Measurements from ENCODE around the gene ZNF132. TPM values are rescaled to one million over a fixed set of nuclear protein-coding genes. Genes with fewer than 3 reads are reported as not detected.
"Not testable (repeated sequence)": the region's sequence is repeated elsewhere in the genome, so short reads cannot be mapped to it uniquely, and the experiment has no call there.

The ZNF132 gene
- total RNA-seq, 3 donors from 2014 or later, result 1.0 to 1.8 (median 1.8) TPM

DNA sequence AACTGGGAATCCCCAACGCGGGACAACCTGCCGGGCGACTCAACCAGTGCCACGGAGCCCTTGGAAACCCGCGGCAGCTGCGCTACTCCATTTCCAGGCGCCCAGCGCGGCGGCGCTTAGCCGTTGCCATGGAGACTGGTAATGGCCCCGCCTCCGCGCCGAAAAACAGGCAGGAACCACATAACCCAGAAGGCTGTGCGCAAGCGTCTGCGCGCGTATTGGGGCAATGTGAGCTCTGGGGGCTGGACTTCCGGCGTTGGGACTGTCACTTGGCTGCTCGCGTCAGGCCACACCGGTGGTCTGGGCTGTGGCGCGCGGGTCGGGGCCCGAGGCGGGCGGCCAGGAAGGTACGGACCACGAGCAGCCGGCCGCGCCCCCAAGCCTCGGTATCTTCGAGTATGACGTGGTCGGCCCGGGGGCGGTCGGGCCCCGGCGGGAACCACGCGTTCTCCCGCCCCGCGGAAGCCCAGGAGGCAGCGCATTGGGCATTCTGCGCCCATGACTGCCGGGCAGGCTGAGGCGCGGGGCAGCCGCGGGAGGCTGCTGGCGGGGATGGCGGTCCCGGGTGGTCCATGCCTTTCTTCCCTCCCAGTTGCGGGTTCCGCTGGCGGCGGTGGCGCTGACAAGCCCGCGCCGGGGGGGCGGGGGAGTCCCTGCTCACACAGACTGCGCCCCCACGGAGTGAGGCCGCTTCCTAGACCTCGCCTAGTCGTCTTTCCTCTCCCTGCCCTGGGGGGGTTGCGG is 11.6 kb upstream of the ZNF132 start, which contains the start of gene ZNF324B:
TSS of gene ZNF324B (plus strand) at position 265 of the 744 bp plus-strand sequence. CDS start 2,080 bp downstream, outside the sequence.
- ATAC-seq, result peak; percentile 97 to 98
- peaks cover 19% of the 10 kb centered on the region for H3K4me1 Mint-ChIP-seq (ENCODE audit: low read depth)
- peak within 1 kb of the TSS; percentile 84 for H3K4me3 Mint-ChIP-seq
- H3K36me3 Mint-ChIP-seq (ENCODE audit: insufficient read depth), result peaks cover 6% of the 10 kb centered on the region
- H3K27me3 Mint-ChIP-seq (ENCODE audit: low read depth), result peaks cover 18% of the 10 kb centered on the region
- peak; percentile 95 for DNase-seq
- H3K9me3 Mint-ChIP-seq, result peaks cover 11% of the 10 kb centered on the region

DNA sequence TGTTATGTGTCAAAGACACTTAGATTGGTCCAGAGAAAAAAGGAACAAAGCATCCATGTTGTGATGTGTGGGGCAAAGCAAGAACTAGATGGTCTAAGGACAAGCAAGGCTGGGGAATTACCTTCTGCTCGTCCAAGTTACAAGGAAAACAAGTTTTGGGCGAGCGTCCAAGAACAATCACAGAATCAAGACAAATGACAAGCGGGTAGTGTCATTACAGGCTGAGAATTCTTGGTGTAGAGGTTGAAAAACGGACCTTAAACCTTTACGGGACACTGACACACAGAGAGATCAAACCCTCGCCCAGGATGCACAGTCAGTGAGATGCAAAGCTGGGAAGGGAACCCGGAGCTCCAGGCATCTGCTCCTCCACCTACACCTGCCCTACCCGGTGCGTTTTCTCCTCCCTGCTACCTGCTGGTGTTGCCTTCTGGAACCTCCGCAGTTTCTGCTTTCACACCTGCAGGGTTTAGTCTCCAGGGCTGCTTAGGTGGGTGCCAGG is 11.0 kb upstream of the ZNF132 start:
- Mint-ChIP-seq H3K36me3 (ENCODE audit: insufficient read depth) (peaks cover 6% of the 10 kb centered on the region), H3K4me1 (ENCODE audit: low read depth) (peaks cover 19% of the 10 kb centered on the region), H3K9me3 (peaks cover 11% of the 10 kb centered on the region), H3K27me3 (ENCODE audit: low read depth) (peaks cover 22% of the 10 kb centered on the region), H3K4me3 (peak overlapping the region; percentile 84)
- no peak for DNase-seq
- ATAC-seq, result peak in 1 of 2 donors; percentile 2

DNA sequence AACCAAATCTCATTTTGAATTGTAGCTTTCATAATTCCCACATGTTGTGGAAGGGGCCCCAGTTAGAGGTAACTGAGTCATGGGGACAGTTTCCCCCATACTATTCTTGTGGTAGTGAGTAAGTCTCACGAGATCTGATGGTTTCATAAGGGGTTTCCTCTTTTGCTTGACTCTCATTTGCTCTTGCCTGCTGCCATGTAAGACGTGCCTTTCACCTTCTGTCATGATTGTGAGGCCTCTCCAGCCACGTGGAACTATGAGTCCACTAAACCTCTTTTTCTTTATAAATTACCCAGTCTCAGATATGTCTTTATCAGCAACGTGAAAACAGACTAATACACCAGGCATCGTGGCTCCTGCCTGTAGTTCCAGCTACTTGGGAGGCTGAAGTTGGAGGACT is 10.0 kb upstream of the ZNF132 start:
- ATAC-seq, result not testable (repeated sequence)

DNA sequence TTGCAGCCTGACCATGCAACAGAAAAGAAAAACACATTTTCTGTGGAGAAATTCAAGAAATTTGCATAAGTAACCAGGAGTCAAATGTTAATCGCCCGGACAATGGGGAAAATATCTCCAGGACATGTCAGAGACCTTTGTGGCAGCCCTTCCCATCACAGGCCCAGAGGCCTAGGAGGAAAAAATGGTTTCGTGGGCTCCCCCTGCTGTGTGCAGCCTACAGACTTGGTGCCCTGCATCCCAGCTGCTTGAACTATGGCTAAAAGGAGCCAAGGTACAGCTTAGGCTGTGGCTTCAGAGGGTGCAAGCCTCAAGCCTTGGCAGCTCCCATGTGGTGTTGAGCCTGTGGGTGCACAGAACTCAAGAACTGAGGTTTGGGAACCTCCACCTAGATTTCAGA is 8.9 kb upstream of the ZNF132 start:
- not testable (repeated sequence) for H3K36me3 Mint-ChIP-seq (ENCODE audit: insufficient read depth)

More for the DNA sequence above, 10.0 kb upstream of the ZNF132 start:
- not testable (repeated sequence) for H3K36me3 Mint-ChIP-seq (ENCODE audit: insufficient read depth); H3K4me3 Mint-ChIP-seq; DNase-seq
- peaks cover 19% of the 10 kb centered on the region for H3K4me1 Mint-ChIP-seq (ENCODE audit: low read depth)
- peaks cover 22% of the 10 kb centered on the region for H3K27me3 Mint-ChIP-seq (ENCODE audit: low read depth)
- H3K9me3 Mint-ChIP-seq, result peaks cover 11% of the 10 kb centered on the region

DNA sequence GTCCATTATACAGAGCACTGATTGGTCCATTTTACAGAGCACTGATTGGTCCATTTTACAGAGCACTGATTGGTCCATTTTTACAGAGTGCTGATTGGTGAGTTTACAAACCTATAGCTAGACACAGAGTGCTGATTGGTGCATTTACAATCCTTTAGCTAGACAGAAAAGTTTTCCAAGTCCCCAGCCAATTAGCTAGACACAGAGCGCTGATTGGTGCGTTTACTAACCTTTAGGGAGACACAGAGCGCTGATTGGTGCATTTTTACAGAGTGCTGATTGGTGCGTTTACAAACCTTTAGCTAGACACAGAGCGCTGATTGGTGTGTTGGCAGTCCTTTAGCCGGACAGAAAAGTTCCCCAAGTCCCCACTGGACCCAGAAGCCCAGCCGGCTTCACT is 3.0 kb upstream of the ZNF132 start:
- Mint-ChIP-seq H3K27me3 (ENCODE audit: low read depth) (peaks cover 14% of the 10 kb centered on the region), H3K9me3 (peaks cover 24% of the 10 kb centered on the region), H3K36me3 (ENCODE audit: insufficient read depth) (peaks cover 12% of the 10 kb centered on the region), H3K4me1 (ENCODE audit: low read depth) (peaks cover 28% of the 10 kb centered on the region)
- H3K4me3 Mint-ChIP-seq, DNase-seq, ATAC-seq: not testable (repeated sequence)

More for the DNA sequence above, 8.9 kb upstream of the ZNF132 start:
- not testable (repeated sequence) for H3K4me3 Mint-ChIP-seq, DNase-seq, ATAC-seq
- H3K27me3 Mint-ChIP-seq (ENCODE audit: low read depth), result peaks cover 22% of the 10 kb centered on the region
- H3K9me3 Mint-ChIP-seq, result peaks cover 11% of the 10 kb centered on the region
- peaks cover 19% of the 10 kb centered on the region for H3K4me1 Mint-ChIP-seq (ENCODE audit: low read depth)

DNA sequence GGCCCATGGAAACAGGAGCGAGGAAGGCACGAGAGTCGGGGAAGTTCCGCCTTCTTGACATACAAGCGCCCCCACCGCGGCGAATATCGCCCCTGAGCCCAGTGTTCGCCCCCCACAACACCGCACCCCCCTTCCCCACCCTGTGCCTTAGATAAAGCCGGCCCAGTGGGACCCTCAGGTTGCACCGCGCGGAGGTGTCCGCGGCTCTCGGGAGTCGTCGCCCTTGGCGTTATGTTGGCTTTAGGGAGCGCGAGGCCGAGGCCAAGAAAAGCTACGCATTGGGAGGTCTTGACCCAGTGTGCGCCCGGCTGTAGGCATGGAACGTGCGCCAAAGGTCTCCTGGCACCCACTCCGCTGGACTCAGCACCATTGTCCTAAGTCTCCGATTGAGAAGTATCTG is 603 bp upstream of the ZNF132 start:
- no peaks in the 10 kb centered on the region for H3K27me3 Mint-ChIP-seq (ENCODE audit: low read depth)
- H3K36me3 Mint-ChIP-seq (ENCODE audit: insufficient read depth), result peaks cover 36% of the 10 kb centered on the region
- peaks cover 28% of the 10 kb centered on the region for H3K4me1 Mint-ChIP-seq (ENCODE audit: low read depth)
- DNase-seq, result no peak
- ATAC-seq, result no peak
- peaks cover 29% of the 10 kb centered on the region for H3K9me3 Mint-ChIP-seq
- H3K4me3 Mint-ChIP-seq, result peak overlapping the region; percentile 94

DNA sequence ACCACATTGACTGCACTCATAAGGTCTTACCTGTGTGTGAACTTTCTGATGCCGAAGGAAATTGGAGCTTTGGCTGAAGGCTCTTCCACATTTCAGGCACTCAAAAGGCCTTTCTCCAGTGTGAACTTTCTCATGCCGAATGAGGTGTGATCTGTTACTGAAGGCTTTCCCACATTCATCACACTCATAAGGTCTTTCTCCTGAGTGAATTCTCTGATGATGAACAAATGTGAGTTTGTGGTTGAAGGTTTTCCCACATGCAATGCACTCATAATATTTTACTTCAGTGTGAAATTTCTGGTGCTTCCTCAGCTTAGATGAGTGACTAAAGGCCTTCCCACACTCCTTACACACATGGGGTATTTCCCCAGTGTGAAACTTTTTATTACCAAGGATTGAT is 5.7 kb downstream of the ZNF132 start:
- Mint-ChIP-seq H3K36me3 (ENCODE audit: insufficient read depth) (peaks cover 57% of the 10 kb centered on the region), H3K4me3 (no peak overlapping the region), H3K9me3 (peaks cover 47% of the 10 kb centered on the region), H3K4me1 (ENCODE audit: low read depth) (peaks cover 7% of the 10 kb centered on the region), H3K27me3 (ENCODE audit: low read depth) (no peaks in the 10 kb centered on the region)
- DNase-seq (no peak), ATAC-seq (no peak)

DNA sequence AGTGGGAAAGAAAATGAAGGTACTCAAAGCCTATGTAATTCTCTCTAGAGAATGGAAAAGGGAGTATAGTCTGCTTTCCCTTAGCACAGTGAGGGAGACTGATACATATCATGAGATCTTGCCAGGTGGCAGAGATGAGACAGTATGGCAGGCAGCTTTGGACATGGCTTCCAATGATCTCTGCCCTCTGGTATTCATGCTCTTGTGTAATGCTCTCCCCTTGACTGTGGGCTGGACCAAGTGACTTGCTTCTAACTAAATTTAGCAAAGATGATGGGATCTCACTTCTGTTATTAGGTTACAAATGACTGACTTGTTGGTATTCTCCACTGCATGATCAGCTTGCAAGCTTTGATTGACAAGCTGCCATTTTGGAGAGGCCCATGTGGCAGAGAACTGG is 10.2 kb downstream of the ZNF132 start:
- ATAC-seq (no peak), DNase-seq (no peak)
- Mint-ChIP-seq H3K4me3 (no peak overlapping the region), H3K9me3 (peaks cover 50% of the 10 kb centered on the region), H3K27me3 (ENCODE audit: low read depth) (no peaks in the 10 kb centered on the region), H3K4me1 (ENCODE audit: low read depth) (no peaks in the 10 kb centered on the region), H3K36me3 (ENCODE audit: insufficient read depth) (peaks cover 22% of the 10 kb centered on the region)

DNA sequence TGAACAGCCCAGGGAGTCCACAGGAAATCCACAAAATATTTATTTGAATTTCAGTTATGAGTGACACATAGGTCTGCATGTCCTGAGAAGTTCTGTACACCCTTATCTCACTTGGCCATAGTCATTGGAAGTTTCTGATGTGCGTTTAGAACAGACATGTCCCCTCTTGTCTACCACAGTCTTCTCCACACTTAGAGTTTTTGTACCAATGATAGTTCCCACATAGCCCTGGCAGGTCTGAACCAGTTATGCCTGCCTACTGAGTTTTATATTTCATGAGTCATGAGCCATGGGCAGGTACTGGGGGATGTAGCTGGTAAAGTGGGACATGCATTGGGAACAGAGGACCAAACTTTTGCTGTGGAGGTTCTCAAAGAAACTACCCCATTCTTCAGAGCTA is 11.3 kb downstream of the ZNF132 start:
- no peaks in the 10 kb centered on the region for H3K27me3 Mint-ChIP-seq (ENCODE audit: low read depth)
- ATAC-seq (no peak), DNase-seq (no peak)
- peaks cover 12% of the 10 kb centered on the region for H3K36me3 Mint-ChIP-seq (ENCODE audit: insufficient read depth)
- H3K9me3 Mint-ChIP-seq, result peaks cover 45% of the 10 kb centered on the region
- no peaks in the 10 kb centered on the region for H3K4me1 Mint-ChIP-seq (ENCODE audit: low read depth)
- no peak overlapping the region for H3K4me3 Mint-ChIP-seq

DNA sequence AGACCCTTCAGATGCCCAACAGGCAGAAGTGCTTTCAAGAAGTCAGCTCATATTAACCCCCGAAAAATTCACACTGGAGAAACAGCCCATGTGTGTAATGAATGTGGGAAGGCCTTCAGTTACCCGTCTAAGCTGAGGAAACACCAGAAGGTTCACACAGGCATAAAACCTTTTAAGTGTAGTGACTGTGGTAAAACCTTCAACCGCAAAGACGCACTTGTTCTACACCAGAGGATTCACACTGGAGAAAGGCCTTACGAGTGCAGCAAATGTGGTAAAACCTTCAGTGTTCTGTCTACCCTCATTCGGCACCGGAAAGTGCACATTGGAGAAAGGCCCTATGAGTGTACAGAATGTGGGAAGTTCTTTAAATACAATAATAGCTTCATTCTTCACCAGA is 22.9 kb downstream of the ZNF132 start:
- ATAC-seq (no peak), DNase-seq (no peak)
- Mint-ChIP-seq H3K36me3 (ENCODE audit: insufficient read depth) (peaks cover 37% of the 10 kb centered on the region), H3K27me3 (ENCODE audit: low read depth) (no peaks in the 10 kb centered on the region), H3K4me3 (no peak overlapping the region), H3K9me3 (no peaks in the 10 kb centered on the region), H3K4me1 (ENCODE audit: low read depth) (no peaks in the 10 kb centered on the region)

DNA sequence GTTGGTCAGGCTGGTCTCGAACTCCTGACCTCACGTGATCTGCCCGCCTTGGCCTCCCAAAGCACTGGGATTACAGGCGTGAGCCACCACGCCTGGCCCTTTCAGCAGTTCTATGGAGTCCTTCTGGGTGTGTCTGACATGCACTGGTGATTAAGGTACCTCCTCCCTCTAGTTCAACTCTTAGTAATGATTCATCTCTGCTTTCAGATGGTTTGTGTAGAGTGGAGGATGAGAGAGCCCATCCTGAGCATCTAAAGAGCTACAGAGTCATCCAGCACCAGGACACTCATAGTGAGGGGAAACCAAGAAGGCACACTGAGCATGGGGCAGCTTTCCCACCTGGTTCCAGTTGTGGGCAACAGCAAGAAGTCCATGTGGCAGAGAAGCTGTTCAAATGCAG is 23.3 kb downstream of the ZNF132 start:
- DNase-seq (no peak), ATAC-seq (no peak)
- H3K4me3 Mint-ChIP-seq, result no peak overlapping the region
- H3K4me1 Mint-ChIP-seq (ENCODE audit: low read depth), result no peaks in the 10 kb centered on the region
- H3K9me3 Mint-ChIP-seq, result no peaks in the 10 kb centered on the region
- peaks cover 37% of the 10 kb centered on the region for H3K36me3 Mint-ChIP-seq (ENCODE audit: insufficient read depth)
- no peaks in the 10 kb centered on the region for H3K27me3 Mint-ChIP-seq (ENCODE audit: low read depth)

DNA sequence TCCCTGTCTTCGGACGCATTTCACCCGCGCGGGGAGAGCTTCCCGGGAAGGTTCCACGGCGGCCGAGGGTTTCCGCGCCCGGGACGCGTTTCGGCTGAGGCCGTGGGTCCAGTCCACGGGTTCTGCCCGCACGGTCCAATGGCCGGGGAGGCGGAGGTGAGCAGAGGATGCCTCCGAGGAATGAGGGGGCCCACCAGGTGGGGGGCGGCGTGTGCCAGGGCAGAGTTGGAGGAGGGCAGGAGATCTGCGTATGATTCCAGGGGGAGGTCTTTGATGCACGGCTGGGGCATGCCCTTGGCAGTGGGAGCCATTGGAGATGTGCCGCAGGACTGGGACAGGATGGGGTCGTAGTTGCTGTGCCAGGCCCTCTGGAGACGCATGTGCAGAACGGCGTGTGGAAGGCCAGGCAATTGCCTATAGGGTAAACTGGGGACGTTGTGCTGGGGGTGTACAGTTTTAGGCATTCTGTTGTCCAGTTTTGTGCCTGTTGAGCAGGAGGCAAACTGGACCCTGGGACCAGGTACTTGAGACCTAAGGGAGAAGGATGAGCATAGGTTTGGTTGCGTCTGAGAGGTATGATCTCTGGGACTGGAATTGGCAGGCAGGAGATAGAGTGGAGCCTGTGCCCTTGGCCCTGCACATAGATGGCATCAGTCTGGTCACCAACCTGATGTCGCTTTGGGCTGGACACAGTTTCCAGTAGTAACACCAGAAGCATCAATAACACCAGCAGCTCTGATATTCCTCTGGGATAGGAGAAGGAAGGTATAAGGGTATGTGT is 30.8 kb downstream of the ZNF132 start:
- Mint-ChIP-seq H3K4me3 (peak overlapping the region; percentile 88), H3K36me3 (ENCODE audit: insufficient read depth) (peaks cover 6% of the 10 kb centered on the region), H3K4me1 (ENCODE audit: low read depth) (peaks cover 26% of the 10 kb centered on the region), H3K27me3 (ENCODE audit: low read depth) (no peaks in the 10 kb centered on the region), H3K9me3 (no peaks in the 10 kb centered on the region)
- no peak for DNase-seq
- peak; percentile 7 to 14 for ATAC-seq

DNA sequence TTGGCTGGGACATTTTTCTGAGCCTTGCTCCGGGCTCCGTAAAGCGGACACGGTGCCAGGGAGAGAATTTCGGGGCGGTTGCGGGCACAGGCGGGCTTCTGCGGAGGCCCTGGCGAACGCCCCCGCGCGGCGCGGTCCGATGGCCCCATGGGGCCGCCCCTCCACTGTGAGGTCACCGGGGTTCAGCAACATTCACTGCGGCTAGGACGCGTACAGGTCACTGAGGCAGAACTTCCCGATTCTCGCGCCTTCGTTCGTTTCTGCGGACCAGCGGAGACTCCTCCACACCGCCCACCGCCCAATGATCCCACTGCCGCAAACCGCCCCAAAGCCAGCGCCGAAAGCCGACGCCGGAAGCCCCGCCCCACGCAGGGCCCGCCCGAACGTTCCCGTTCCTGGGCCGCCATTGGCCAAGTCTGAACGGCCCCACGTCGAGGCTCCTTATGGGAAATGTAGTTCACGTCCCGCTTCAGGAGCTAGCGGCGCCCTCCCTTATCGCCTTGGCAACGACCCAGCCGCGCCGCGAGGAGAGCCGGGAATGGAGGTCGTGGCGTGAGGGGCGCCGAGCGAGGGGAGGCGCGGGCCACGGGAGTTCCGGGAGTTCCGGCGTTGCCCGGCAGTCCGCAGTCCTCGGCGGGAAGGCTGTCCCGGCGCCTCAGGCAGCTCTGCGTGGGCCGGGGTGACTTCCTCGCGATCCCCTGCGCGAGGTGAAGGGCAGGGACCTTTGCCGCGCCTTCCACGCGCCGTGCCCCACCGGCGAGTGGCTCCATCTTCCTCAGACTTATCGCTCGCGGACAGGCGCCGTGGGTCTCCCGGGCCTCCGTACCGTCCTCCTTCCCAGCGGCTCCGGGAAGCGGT is 31.6 kb downstream of the ZNF132 start, which contains the start of gene ZNF584:
TSS of gene ZNF584 (plus strand) at position 498 of the 858 bp plus-strand sequence. CDS start 499 bp downstream, outside the sequence.
- peaks cover 6% of the 10 kb centered on the region for H3K36me3 Mint-ChIP-seq (ENCODE audit: insufficient read depth)
- ATAC-seq, result peak; percentile 98
- H3K27me3 Mint-ChIP-seq (ENCODE audit: low read depth), result no peaks in the 10 kb centered on the region
- peaks cover 26% of the 10 kb centered on the region for H3K4me1 Mint-ChIP-seq (ENCODE audit: low read depth)
- DNase-seq, result peak; percentile 93
- H3K4me3 Mint-ChIP-seq, result peak within 1 kb of the TSS; percentile 88
- no peaks in the 10 kb centered on the region for H3K9me3 Mint-ChIP-seq

Data from activated T-cell treated with anti-CD3 and anti-CD28 coated beads, Interleukin-2, amount 50 U/mL, for 4 hours (primary cell).